GM20000 (cell line): ENCODE measurements around the gene LTBP2.

Source experiments
- DNase-seq: peaks from one replicate; pipeline ENCODE4 v3.0.0; 2012; ENCODE audit warnings: low spot score
- CTCF ChIP-seq: IDR thresholded peaks from 2 replicates; pipeline ENCODE4 v1.5.1; 2012; ENCODE audit warnings: mild to moderate bottlenecking, control low read depth; ENCODE audit errors: extremely low read depth, missing control alignments

Gene LTBP2

GRCh38 chr14:74515891-74516412 lies 96.1 kb downstream of the LTBP2 start:
- TF ChIP-seq CTCF, result no peak
- no peak for DNase-seq

GRCh38 chr14:74514471-74514941 lies 97.5 kb downstream of the LTBP2 start:
- TF ChIP-seq CTCF, result no peak

GRCh38 chr14:74511966-74512830 lies 99.8 kb downstream of the LTBP2 start:
- DNase-seq, result no peak
- no peak for TF ChIP-seq CTCF

More at GRCh38 chr14:74514471-74514941, 97.5 kb downstream of the LTBP2 start:
- DNase-seq, result peak; percentile 28

- TF ChIP-seq CTCF, result no peak
- DNase-seq, result no peak
These were observed 101.1 kb downstream of the LTBP2 start for GRCh38 chr14:74510959-74511409.

DNA sequence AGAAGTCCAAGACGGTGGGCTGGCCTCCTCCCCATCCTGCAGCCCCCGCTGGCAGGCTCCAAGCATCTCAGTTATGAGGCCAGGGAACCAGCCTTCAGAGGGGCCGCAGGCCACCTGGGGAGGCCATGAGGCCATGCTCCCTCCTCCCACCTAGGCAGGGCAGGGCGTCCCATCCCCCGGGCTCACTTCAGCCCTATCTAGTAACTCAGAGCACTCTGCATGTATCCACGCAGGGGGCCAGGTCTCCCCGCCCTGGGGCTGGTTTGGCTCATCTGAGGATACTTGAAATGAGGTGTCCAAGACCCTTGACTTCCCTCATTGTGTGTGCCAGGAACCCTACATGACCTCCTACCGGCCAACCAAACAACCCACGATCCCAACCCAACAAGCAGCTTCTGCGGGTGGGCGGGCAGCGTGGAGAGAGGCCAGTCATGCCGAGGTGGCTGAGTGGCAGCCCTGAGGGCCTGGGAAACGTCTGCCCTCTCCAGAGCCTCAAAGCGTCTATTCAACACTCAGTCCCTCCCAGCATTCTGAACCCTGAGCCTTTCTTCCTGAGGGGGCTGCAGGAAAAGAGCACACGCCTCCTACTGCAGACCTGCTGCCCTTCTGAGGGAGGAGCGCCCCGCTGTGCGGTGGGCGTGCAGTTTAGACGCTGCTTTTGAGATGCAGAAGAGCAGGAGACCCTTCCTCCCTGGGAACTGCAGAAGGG lies 101.7 kb downstream of the LTBP2 start:
- TF ChIP-seq CTCF, result no peak
- no peak for DNase-seq

GRCh38 chr14:74509587-74510222 lies 102.3 kb downstream of the LTBP2 start:
- no peak for DNase-seq
- no peak for TF ChIP-seq CTCF
